IPS-15b (cell line): ENCODE data around the gene IGF2.

ENCODE experiments used
- H3K27me3 ChIP-seq: one replicate; pipeline ENCODE4 v1.6.1; 2013; ENCODE audit warnings: low read length; ENCODE audit not compliant: control insufficient read depth, insufficient read depth
- H3K36me3 ChIP-seq: one replicate; pipeline ENCODE4 v1.6.1; 2013; ENCODE audit warnings: low read length; ENCODE audit not compliant: control insufficient read depth, insufficient read depth
- H3K4me1 ChIP-seq: one replicate; pipeline ENCODE4 v1.6.1; 2013; ENCODE audit warnings: mild to moderate bottlenecking, low read length; ENCODE audit not compliant: control insufficient read depth, insufficient read depth
- H3K4me3 ChIP-seq: one replicate; pipeline ENCODE4 v1.5.1; 2013; ENCODE audit warnings: low read depth, low read length
- H3K9ac ChIP-seq: one replicate; pipeline ENCODE4 v1.6.1; 2013; ENCODE audit warnings: low read depth, mild to moderate bottlenecking, low read length
- H3K9me3 ChIP-seq: one replicate; pipeline ENCODE4 v1.6.1; 2013; ENCODE audit warnings: mild to moderate bottlenecking, low read length; ENCODE audit not compliant: control insufficient read depth, insufficient read depth

The IGF2 gene

DNA sequence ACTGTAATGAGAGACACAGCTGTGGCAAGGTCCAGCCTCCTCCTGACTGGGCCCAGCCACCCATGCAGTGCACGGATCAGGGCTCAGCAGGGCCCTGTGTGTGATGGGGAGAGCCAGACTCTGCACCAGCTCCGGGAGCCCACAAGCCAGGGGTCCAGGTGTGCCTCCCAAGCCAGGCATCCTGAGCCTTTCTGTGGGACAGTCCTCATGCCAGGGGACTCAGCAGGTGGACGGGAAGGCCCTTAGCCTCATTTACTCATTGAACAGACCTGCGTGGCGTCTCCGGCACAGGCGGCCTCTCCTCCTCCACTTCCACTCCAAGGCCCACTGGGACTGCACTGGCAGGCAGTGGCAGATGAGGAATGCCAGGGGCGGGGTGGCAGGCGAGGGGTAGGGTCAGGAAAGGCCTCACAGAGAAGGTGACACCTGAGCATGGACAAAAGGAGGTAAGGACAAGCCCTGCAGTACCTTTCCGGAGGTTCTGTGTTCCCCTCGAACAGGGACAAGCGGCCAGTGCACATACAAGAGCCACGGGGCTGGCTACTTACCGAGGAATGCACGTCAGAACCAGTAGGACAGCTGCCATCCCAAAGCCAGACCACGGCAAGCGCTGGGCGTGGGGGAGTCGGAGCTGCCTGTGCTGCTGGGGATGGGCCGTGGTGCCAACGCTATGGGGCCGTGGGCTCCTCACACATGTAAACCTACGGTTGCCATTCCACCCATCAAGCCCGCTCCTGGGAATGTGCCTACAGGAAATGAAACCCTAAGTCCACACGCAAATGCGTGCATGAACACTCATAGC lies 52.7 kb downstream of the IGF2 start:
- H3K27me3 ChIP-seq, result no peaks in the 10 kb centered on the region
- H3K4me1 ChIP-seq, result no peaks in the 10 kb centered on the region
- H3K9ac ChIP-seq, result no peak overlapping the region
- H3K9me3 ChIP-seq, result peaks cover 5% of the 10 kb centered on the region
- no peak overlapping the region for H3K4me3 ChIP-seq
- H3K36me3 ChIP-seq, result no peaks in the 10 kb centered on the region

- no peak overlapping the region for H3K9ac ChIP-seq
- H3K4me1 ChIP-seq, result no peaks in the 10 kb centered on the region
- H3K27me3 ChIP-seq, result no peaks in the 10 kb centered on the region
- no peaks in the 10 kb centered on the region for H3K36me3 ChIP-seq
- H3K9me3 ChIP-seq, result peaks cover 5% of the 10 kb centered on the region
- H3K4me3 ChIP-seq, result no peak overlapping the region
These were observed 53.7 kb downstream of the IGF2 start for GRCh38 chr11:2085251-2086066.

- Histone ChIP-seq H3K27me3 (no peaks in the 10 kb centered on the region), H3K4me3 (no peak overlapping the region), H3K36me3 (no peaks in the 10 kb centered on the region), H3K9ac (no peak overlapping the region), H3K9me3 (peaks cover 5% of the 10 kb centered on the region), H3K4me1 (no peaks in the 10 kb centered on the region)
These were observed 54.5 kb downstream of the IGF2 start for GRCh38 chr11:2084721-2085120.
